HG02610 (cell line): ENCODE results near the gene MDH2.
"Not testable (repeated sequence)": the region's sequence is repeated elsewhere in the genome, so short reads cannot be mapped to it uniquely, and the experiment has no call there.

Experiments
- ATAC-seq: cut with Tn5 transposase; IDR thresholded peaks from one replicate; pipeline ENCODE4 v1.9.1; 2021; ENCODE audit warnings: mild to moderate bottlenecking, moderate library complexity; ENCODE audit not compliant: unreplicated experiment

Gene MDH2

GRCh38 chr7:76069238-76069638 lies 21.3 kb downstream of the MDH2 start:
- no peak for ATAC-seq

GRCh38 chr7:76071316-76072242 lies 23.7 kb downstream of the MDH2 start:
- no peak for ATAC-seq

- no peak for ATAC-seq
These were observed 24.6 kb downstream of the MDH2 start for GRCh38 chr7:76072243-76073148.

DNA sequence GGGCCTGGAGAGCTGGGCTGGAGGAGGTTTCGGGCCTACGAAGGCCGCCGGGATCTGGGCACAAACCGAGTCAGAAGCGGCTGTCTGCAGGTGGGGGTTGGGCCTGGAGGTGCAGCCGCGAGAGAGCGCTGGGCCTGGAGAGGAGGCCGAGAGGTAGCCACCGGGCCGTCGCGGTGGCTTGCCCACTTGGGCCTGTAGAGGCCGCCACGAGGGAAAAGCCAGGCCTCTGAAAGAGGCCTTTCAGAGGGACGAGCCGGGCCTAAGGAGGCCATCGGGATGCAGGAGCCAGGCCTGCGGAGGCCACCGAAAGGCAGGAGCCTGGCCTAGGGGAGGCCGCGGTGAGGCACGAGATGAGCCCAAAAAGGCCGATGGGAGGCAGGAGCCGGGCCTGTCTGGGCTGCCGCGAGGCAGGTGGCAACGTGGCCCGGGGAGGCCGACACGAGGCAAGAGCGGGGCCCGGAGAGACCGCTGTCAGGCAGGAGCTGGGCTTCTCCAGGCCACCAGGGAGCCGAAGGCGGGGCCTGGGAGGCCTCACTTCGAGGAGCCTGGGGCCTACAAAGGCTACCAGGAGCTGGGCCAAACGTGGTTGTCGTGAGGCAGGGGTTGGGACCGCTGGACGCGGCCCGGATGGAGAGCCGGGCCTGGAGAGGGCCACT lies 25.6 kb downstream of the MDH2 start:
- ATAC-seq: no peak

DNA sequence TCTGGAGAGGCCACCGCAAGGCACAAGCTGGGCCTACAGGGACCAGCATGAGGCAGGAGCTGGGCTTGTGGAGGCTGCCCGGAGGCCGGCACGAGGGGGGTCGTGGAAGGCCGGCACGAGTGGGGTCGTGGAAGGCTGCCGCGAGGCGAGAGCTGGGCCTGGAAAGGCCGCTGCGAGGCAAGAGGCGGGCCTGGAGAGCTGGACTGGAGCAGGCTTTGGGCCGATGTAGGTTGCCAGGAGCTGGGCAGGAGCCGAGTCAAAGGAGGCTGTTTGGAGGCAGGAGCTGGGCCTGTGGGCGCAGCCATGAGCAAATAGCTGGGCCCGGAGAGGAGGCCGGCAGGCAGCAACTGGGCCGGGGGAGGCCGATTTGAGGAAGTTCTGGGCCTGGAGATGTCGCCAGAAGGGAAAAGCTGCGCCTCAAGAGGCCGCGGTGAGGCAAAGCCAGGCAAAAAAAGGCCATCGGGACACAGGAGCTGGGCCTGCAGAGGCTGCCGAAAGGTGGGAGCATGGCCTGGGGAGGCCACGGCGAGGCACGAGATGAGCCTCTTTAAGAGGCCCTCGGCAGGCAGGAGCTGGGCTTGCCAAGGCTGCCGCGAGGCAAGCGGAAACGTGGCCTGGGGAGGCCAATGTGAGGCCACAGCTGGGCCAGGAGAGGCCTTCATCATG lies 26.5 kb downstream of the MDH2 start:
- ATAC-seq: no peak

DNA sequence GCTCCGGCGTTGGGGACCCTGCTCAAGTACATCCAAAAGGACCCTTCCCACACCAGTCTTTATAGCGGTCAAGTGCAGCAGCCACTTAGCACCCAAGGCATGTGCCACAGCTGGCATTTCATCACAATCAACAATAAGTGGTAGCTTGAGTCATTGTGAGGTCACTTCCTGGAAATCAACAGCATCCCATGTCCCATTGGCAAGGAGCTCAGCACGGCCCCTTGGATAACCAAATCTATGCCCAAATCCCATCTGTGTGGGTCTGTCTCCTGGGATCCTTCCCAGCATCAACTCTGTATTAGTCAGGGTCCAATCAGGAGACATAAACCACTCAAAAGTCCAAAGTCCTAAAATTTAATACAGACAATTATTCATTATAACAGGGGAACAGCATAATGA lies 27.1 kb downstream of the MDH2 start:
- ATAC-seq: no peak

DNA sequence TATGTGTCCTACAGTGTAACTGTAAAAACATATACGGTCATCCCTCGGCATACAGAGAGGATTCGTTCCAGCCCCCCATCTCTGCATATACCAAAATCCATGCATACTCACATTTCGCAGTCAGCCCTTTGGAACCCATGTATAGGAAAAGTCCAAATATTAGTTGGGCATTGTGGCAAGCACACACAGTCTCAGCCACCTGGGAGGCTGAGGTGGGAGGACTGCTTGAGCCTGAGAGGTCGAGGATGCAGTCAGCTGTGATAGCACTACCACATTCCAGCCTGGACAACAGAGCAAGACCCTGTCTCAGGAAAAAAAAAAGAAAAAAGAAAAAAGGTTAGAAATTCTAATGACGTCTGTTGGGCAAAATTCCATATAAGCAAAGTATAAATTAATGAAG lies 29.1 kb downstream of the MDH2 start:
- no peak for ATAC-seq

GRCh38 chr7:76077435-76077834 lies 29.5 kb downstream of the MDH2 start:
- no peak for ATAC-seq

- ATAC-seq: no peak
These were observed 32.3 kb downstream of the MDH2 start for GRCh38 chr7:76080204-76080603.

GRCh38 chr7:76084115-76084514 lies 36.2 kb downstream of the MDH2 start:
- not testable (repeated sequence) for ATAC-seq

GRCh38 chr7:76086070-76086469 lies 38.2 kb downstream of the MDH2 start:
- no peak for ATAC-seq

DNA sequence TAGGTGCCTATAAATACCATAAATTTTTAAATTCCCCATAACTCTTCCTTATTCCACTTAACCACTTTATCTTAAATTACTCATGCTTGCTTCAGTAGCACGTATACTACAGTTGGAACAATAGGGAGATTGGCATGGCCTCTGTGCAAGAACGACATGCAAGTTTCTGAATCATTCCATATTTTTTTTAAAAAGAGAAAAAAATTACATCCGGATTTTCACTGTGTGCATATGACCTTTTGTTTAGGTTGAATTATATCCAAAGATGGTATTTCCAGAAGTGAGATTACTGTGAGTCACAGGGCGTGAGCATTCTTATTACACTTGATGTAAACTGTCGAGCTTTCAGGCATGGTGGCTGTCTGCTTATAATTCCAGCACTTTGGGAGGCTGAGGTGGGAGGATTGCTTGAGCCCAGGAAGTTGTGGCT lies 39.5 kb downstream of the MDH2 start:
- ATAC-seq: not testable (repeated sequence)

- ATAC-seq: no peak
These were observed 42.1 kb downstream of the MDH2 start for GRCh38 chr7:76089865-76090475.

- ATAC-seq: no peak
These were observed 43.6 kb downstream of the MDH2 start for GRCh38 chr7:76091506-76091905.

DNA sequence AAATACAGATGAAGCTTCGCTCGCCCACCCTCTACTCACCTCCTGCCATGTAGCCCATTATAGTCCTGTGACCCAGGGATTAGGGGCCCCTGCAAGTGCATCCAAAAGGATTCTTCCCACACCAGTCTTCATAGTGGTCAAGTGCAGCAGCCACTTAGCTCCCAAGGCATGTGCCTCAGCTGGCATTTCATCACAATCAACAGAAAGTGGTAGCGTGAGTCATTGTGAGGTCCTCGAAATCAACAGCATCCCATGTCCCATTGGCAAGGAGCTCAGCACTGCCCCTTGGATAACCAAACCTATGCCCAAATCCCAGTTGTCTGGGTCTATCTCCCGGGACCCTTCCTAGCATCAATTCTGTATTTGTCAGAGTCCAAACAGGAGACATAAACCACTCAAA lies 45.6 kb downstream of the MDH2 start:
- ATAC-seq: not testable (repeated sequence)

- not testable (repeated sequence) for ATAC-seq
These were observed 46.4 kb downstream of the MDH2 start for GRCh38 chr7:76094326-76094725.

- no peak for ATAC-seq
These were observed 48.0 kb downstream of the MDH2 start for GRCh38 chr7:76095908-76096307.

GRCh38 chr7:76101693-76102437 lies 54.0 kb downstream of the MDH2 start:
- ATAC-seq: not testable (repeated sequence)

DNA sequence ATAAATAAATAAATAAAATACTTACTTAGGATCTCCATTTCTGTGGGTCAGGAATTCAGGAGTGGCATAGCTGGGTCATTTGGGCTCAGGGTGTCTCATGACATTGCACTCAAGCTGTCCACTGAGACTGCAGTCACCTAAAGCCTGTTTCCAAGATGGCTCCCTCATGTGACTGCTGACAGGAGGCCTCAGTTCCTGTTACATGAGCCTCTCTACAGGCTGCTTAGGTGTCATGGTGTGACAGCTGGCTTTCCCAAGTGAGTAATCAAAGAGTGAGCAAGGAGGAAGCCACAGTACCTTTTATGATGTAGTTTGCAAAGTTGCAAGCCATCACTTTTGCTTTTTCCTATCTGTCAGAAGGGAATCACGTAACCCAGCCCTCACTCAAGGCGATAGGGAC lies 55.9 kb downstream of the MDH2 start:
- ATAC-seq: not testable (repeated sequence)
